ENCODE measurements around the gene PRR4. TPM values are rescaled to one million over a fixed set of nuclear protein-coding genes. Genes with fewer than 3 reads are reported as not detected.

PRR4 gene
- total and polyA plus RNA-seq, 12 donors, result 1.7 to 36.7 (median 6.1) TPM; not detected in 2

DNA sequence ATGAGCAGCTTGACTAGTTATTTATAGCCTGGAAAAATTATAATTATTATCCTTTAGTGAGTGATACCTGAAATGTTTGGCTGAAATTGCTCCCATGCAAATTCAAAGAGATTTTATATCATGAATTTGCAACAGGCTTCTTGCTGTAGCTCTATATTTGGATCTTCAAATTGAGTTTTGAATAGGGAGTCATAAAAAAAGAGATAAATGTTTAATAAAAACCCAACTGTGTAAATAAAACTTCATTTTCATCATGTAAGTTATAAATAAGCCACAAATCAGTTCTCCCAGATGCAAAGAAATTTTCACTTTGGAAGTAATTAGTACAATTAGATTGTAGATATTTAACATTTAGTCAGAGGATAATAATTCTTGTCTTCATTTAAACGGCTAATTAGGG is 42.1 kb downstream of the PRR4 start, which contains the start of gene TAS2R8:
Gene TAS2R8 (minus strand): TSS at position 101 of the 400 bp plus-strand sequence. CDS start 306 bp downstream, outside the sequence.
- DNase-seq, result no peak
- TF ChIP-seq POLR2A (IDR thresholded peaks at IDR 0.05), result no peak
- TF ChIP-seq, protein P1, sequence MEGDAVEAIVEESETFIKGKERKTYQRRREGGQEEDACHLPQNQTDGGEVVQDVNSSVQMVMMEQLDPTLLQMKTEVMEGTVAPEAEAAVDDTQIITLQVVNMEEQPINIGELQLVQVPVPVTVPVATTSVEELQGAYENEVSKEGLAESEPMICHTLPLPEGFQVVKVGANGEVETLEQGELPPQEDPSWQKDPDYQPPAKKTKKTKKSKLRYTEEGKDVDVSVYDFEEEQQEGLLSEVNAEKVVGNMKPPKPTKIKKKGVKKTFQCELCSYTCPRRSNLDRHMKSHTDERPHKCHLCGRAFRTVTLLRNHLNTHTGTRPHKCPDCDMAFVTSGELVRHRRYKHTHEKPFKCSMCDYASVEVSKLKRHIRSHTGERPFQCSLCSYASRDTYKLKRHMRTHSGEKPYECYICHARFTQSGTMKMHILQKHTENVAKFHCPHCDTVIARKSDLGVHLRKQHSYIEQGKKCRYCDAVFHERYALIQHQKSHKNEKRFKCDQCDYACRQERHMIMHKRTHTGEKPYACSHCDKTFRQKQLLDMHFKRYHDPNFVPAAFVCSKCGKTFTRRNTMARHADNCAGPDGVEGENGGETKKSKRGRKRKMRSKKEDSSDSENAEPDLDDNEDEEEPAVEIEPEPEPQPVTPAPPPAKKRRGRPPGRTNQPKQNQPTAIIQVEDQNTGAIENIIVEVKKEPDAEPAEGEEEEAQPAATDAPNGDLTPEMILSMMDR (IDR thresholded peaks at IDR 0.05), result no peak
- intact Hi-C loops (cut with DNase I), result no loop called here
- Histone ChIP-seq H3K27me3 (no peaks in the 10 kb centered on the region), H3K27ac (no peak within 1 kb of the TSS), H3K9me3 (replicated peaks in 1 of 3) (no peaks in the 10 kb centered on the region), H3K4me1 (replicated peaks in 1 of 2) (no peaks in the 10 kb centered on the region), H3K4me3 (no peak within 1 kb of the TSS), H3K36me3 (replicated peaks in 1 of 2) (no peaks in the 10 kb centered on the region)
- 67 to 79% (median 75%) methylated on average over 1 of the region's 1 CpG for WGBS, 4 donors

DNA sequence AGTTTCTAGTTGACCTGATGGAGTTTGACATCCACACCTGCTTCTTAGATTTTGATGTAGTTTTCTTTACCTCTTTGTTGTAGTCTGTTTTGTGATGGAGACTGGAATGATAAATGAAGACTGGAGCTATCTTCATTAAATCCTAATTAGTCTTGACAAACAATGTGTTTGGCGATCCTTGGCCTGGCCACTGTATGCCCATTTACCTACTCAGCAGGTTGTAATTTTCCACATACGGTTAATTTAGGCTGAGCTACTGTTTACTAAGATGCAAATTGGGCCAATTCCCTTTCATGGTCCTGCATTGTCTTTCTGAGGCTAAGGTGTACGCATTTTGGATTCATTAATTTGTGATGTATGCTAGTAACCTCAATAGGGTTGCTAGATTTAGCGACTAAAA is 46.7 kb downstream of the PRR4 start, which contains the start of gene TAS2R7:
Gene TAS2R7 (minus strand): TSS at position 41 of the 400 bp plus-strand sequence. CDS start 57 bp downstream, outside the sequence.
- TF ChIP-seq, protein P1 (IDR thresholded peaks at IDR 0.05), result no peak
- no peak for TF ChIP-seq POLR2A (IDR thresholded peaks at IDR 0.05)
- Histone ChIP-seq H3K27ac (no peak within 1 kb of the TSS), H3K36me3 (replicated peaks in 1 of 2) (no peaks in the 10 kb centered on the region), H3K27me3 (peaks cover 7% of the 10 kb centered on the region), H3K4me3 (no peak within 1 kb of the TSS), H3K4me1 (replicated peaks in 1 of 2) (no peaks in the 10 kb centered on the region), H3K9me3 (replicated peaks in 1 of 3) (no peaks in the 10 kb centered on the region)
- DNase-seq, result no peak
- intact Hi-C loops (cut with DNase I), result no loop called here
- WGBS, 4 donors, result 56 to 65% (median 60%) methylated on average over 4 of the region's 4 CpGs

DNA sequence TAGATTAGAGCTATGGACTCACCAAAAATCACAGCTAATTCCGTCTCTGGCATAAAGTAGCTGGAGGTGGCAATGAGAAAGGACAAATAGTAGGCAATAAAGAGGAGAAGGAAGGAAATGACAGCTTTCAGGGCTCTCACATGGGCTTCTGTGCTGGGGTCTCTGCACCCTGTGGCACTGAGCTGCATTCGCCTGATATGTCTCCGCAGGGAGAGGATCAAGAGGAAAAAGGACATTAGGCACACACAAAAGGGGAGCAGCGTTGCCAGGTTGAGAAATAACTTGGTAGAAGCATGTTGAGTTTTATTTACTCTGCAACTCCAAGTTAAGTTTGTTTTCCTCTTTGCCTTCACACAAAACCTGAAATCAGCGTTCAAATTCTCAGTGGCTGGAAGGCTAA is 47.5 kb downstream of the PRR4 start:
- peaks cover 7% of the 10 kb centered on the region for H3K27me3 ChIP-seq
- H3K4me3 ChIP-seq, result no peak overlapping the region
- 64 to 71% (median 67%) methylated on average over 5 of the region's 5 CpGs for WGBS, 4 donors
- no peaks in the 10 kb centered on the region for H3K36me3 ChIP-seq (replicated peaks in 1 of 2)
- no peak for TF ChIP-seq POLR2A (IDR thresholded peaks at IDR 0.05)
- TF ChIP-seq, protein P1 (IDR thresholded peaks at IDR 0.05), result no peak
- H3K4me1 ChIP-seq (replicated peaks in 1 of 2), result no peaks in the 10 kb centered on the region
- no peak overlapping the region for H3K27ac ChIP-seq
- intact Hi-C loops (cut with DNase I), result no loop called here
- no peaks in the 10 kb centered on the region for H3K9me3 ChIP-seq (replicated peaks in 1 of 3)
- DNase-seq, result no peak

Small RNAs within 50 kb of the gene (small RNA-seq; reads per million reads assigned to genes)
- gene PRR4, result 0 reads per million in 2 donors

Other genes starting within 250 kb of the PRR4 start
- gene MAGOHB, start 235.9 kb downstream of the PRR4 start, total RNA-seq, result 10 to 100 TPM in 8 of 9 donors, 1 to 10 TPM in 1; 4.4 to 23.3 (median 17.5) TPM
- gene MAGOHB, start 235.9 kb downstream of the PRR4 start, polyA plus RNA-seq, result 10 to 100 TPM; 20.7 to 38.7 (median 30.0) TPM
- gene STYK1, start 175.4 kb downstream of the PRR4 start, total RNA-seq, result not detected
- under 1 TPM; 0.08 to 0.13 (median 0.10) TPM for gene STYK1, start 175.4 kb downstream of the PRR4 start, polyA plus RNA-seq
- gene YBX3, start 126.2 kb downstream of the PRR4 start, total RNA-seq, result 100 to 1,000 TPM in 8 of 9 donors, 10 to 100 TPM in 1; 72.6 to 294 (median 154) TPM
- gene YBX3, start 126.2 kb downstream of the PRR4 start, polyA plus RNA-seq, result 100 to 1,000 TPM; 113 to 336 (median 255) TPM
- gene TAS2R7, start 46.8 kb downstream of the PRR4 start, total RNA-seq, result under 1 TPM in 1 of 9 donors, not detected in 8; 0.22 TPM
- not detected for gene TAS2R7, start 46.8 kb downstream of the PRR4 start, polyA plus RNA-seq
- gene TAS2R8, start 42.2 kb downstream of the PRR4 start, total RNA-seq, result under 1 TPM in 4 of 9 donors, not detected in 5; 0.18 to 0.91 (median 0.33) TPM
- gene TAS2R8, start 42.2 kb downstream of the PRR4 start, polyA plus RNA-seq, result under 1 TPM in 1 of 3 donors, not detected in 2; 0.24 TPM
- under 1 TPM in 1 of 9 donors, not detected in 8; 0.94 TPM for gene TAS2R9, start 39.3 kb downstream of the PRR4 start, total RNA-seq
- under 1 TPM in 1 of 3 donors, not detected in 2; 0.10 TPM for gene TAS2R9, start 39.3 kb downstream of the PRR4 start, polyA plus RNA-seq
- 1 to 10 TPM in 3 of 9 donors, under 1 TPM in 6; 0.41 to 6.6 (median 0.81) TPM for gene TAS2R10, start 23.1 kb downstream of the PRR4 start, total RNA-seq
- under 1 TPM; 0.40 to 0.97 (median 0.44) TPM for gene TAS2R10, start 23.1 kb downstream of the PRR4 start, polyA plus RNA-seq
- gene PRH1, start 34.8 kb upstream of the PRR4 start, total RNA-seq, result 10 to 100 TPM in 8 of 9 donors, 1 to 10 TPM in 1; 7.9 to 81.4 (median 20.4) TPM
- 10 to 100 TPM in 1 of 3 donors, 1 to 10 TPM in 2; 4.3 to 14.7 (median 4.9) TPM for gene PRH1, start 34.8 kb upstream of the PRR4 start, polyA plus RNA-seq
- 10 to 100 TPM in 1 of 9 donors, 1 to 10 TPM in 7, under 1 TPM in 1; 0.79 to 16.4 (median 1.6) TPM for gene TAS2R13, start 60.1 kb upstream of the PRR4 start, total RNA-seq
- gene TAS2R13, start 60.1 kb upstream of the PRR4 start, polyA plus RNA-seq, result under 1 TPM in 1 of 3 donors, not detected in 2; 0.03 TPM
- gene PRH2, start 79.8 kb upstream of the PRR4 start, total RNA-seq, result under 1 TPM in 1 of 9 donors, not detected in 8; 0.22 TPM
- gene PRH2, start 79.8 kb upstream of the PRR4 start, polyA plus RNA-seq, result 1 to 10 TPM in 2 of 3 donors, not detected in 1; 1.0 to 1.6 TPM
- gene TAS2R14, start 89.8 kb upstream of the PRR4 start, total RNA-seq, result 10 to 100 TPM in 3 of 9 donors, 1 to 10 TPM in 6; 1.1 to 16.3 (median 3.0) TPM
- gene TAS2R14, start 89.8 kb upstream of the PRR4 start, polyA plus RNA-seq, result 1 to 10 TPM in 2 of 3 donors, under 1 TPM in 1; 0.80 to 2.0 (median 1.6) TPM
- gene TAS2R50, start 137.4 kb upstream of the PRR4 start, total RNA-seq, result 10 to 100 TPM in 1 of 9 donors, 1 to 10 TPM in 7, under 1 TPM in 1; 0.54 to 12.0 (median 1.5) TPM
- not detected for gene TAS2R50, start 137.4 kb upstream of the PRR4 start, polyA plus RNA-seq
- 10 to 100 TPM in 1 of 9 donors, 1 to 10 TPM in 6, under 1 TPM in 2; 0.69 to 10.5 (median 2.0) TPM for gene TAS2R20, start 148.8 kb upstream of the PRR4 start, total RNA-seq
- under 1 TPM; 0.17 to 0.42 (median 0.24) TPM for gene TAS2R20, start 148.8 kb upstream of the PRR4 start, polyA plus RNA-seq
- gene TAS2R19, start 173.1 kb upstream of the PRR4 start, total RNA-seq, result 10 to 100 TPM in 1 of 9 donors, 1 to 10 TPM in 6, under 1 TPM in 1, not detected in 1; 0.41 to 18.9 (median 3.9) TPM
- under 1 TPM in 2 of 3 donors, not detected in 1; 0.48 to 0.54 TPM for gene TAS2R19, start 173.1 kb upstream of the PRR4 start, polyA plus RNA-seq
- 10 to 100 TPM in 2 of 9 donors, 1 to 10 TPM in 6, not detected in 1; 1.5 to 28.5 (median 3.9) TPM for gene TAS2R31, start 181.9 kb upstream of the PRR4 start, total RNA-seq
- gene TAS2R31, start 181.9 kb upstream of the PRR4 start, polyA plus RNA-seq, result under 1 TPM; 0.20 to 0.24 (median 0.20) TPM
- gene TAS2R46, start 212.8 kb upstream of the PRR4 start, total RNA-seq, result 1 to 10 TPM in 5 of 9 donors, under 1 TPM in 4; 0.61 to 7.8 (median 1.6) TPM
- gene TAS2R46, start 212.8 kb upstream of the PRR4 start, polyA plus RNA-seq, result under 1 TPM in 1 of 3 donors, not detected in 2; 0.10 TPM
- 10 to 100 TPM in 1 of 9 donors, 1 to 10 TPM in 4, under 1 TPM in 3, not detected in 1; 0.28 to 17.0 (median 1.3) TPM for gene TAS2R43, start 242.8 kb upstream of the PRR4 start, total RNA-seq
- gene TAS2R43, start 242.8 kb upstream of the PRR4 start, polyA plus RNA-seq, result not detected

Data from adrenal gland (tissue), 12 donors.